Activated naive CD8-positive, alpha-beta T cell treated with anti-CD3 and anti-CD28 coated beads, Interleukin-2, amount 10 ng/mL, durations not matched to agents 7 days and 5 days (primary cell): ENCODE measurements around the gene TMPRSS2. TPM values are rescaled to one million over a fixed set of nuclear protein-coding genes. Genes with fewer than 3 reads are reported as not detected.

ENCODE experiments used
- ATAC-seq: fragments of 150-1000 bp; cut with Tn5 transposase; one replicate; pipeline ENCODE4 v1.10.0; 2021; ENCODE audit warnings: low read depth, moderate library complexity
- POLR2A ChIA-PET: fragments of 350-600 bp; sonication (Branson Sonifier 250); formaldehyde crosslinking; loops from one replicate; lab custom pipeline; 2021; ENCODE audit warnings: antibody characterized with exemption; lab: Charles Lee
- DNase-seq: peaks from one replicate; pipeline ENCODE4 v3.0.0; 2021
- H3K27ac Mint-ChIP-seq: one replicate; pipeline ENCODE4 v1.8.0; 2022; ENCODE audit warnings: mild to moderate bottlenecking, mixed read lengths
- H3K27me3 Mint-ChIP-seq: one replicate; pipeline ENCODE4 v1.8.0; 2022; ENCODE audit warnings: mild to moderate bottlenecking, moderate library complexity, mixed read lengths
- H3K36me3 Mint-ChIP-seq: one replicate; pipeline ENCODE4 v1.8.0; 2021; ENCODE audit warnings: mild to moderate bottlenecking, mixed read lengths
- H3K4me1 Mint-ChIP-seq: one replicate; pipeline ENCODE4 v1.8.0; 2021; ENCODE audit warnings: mixed read lengths
- H3K4me3 Mint-ChIP-seq: one replicate; pipeline ENCODE4 v1.8.0; 2022; ENCODE audit warnings: mild to moderate bottlenecking, moderate library complexity, mixed read lengths
- H3K9me3 Mint-ChIP-seq: one replicate; pipeline ENCODE4 v1.8.0; 2021; ENCODE audit warnings: mixed read lengths
- total RNA-seq, 2 experiments: library from RNA; stranded (reverse); gene quantifications; one replicate each; pipeline ENCODE4 v1.2.3, GENCODE V29; 2021

Gene TMPRSS2
- total RNA-seq, 2 experiments from 2014 or later, result not detected

DNA sequence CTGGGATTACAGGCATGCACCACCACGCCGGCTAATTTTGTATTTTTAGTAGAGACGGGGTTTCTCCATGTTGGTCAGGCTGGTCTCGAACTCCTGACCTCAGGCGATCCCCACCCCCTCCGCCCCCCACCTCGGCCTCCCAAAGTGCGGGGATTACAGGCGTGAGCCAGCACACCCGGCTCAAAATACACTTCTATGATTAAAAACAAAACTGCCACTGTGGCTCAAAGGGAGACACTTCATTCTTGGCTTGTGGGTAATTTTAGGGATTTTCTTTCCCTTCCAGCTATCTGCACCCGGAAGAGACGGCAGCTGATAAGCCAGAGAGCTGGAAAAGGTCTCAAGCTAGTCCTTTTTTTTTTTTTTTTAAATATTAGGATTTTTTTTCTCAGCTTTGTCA lies 24.5 kb downstream of the TMPRSS2 start:
- POLR2A ChIA-PET, result no interaction called here
- ATAC-seq (no peak), DNase-seq (no peak)
- H3K4me3 Mint-ChIP-seq, result no peak overlapping the region
- H3K36me3 Mint-ChIP-seq, result no peaks in the 10 kb centered on the region
- H3K27me3 Mint-ChIP-seq, result peaks cover 35% of the 10 kb centered on the region
- no peak overlapping the region for H3K27ac Mint-ChIP-seq
- no peaks in the 10 kb centered on the region for H3K9me3 Mint-ChIP-seq
- peaks cover 10% of the 10 kb centered on the region for H3K4me1 Mint-ChIP-seq

DNA sequence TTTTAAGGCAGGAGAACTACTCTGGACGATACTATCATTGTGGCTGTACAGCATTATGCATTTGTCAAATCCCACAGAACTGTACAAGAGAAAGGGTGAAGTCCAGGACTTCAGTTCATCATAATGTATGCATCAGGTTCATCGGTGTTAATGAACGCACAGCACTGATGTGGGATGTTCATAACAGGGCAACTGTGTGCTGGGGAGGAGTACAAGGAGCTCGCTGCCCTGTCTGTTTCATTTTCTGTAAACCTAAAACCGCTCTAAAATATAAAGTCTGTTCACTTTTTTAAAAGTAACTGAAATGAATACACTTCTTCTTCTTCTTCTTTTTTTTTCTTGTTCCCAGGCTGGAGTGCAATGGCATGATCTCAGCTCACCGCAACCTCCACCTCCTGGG lies 25.0 kb downstream of the TMPRSS2 start:
- peaks cover 35% of the 10 kb centered on the region for H3K27me3 Mint-ChIP-seq

DNA sequence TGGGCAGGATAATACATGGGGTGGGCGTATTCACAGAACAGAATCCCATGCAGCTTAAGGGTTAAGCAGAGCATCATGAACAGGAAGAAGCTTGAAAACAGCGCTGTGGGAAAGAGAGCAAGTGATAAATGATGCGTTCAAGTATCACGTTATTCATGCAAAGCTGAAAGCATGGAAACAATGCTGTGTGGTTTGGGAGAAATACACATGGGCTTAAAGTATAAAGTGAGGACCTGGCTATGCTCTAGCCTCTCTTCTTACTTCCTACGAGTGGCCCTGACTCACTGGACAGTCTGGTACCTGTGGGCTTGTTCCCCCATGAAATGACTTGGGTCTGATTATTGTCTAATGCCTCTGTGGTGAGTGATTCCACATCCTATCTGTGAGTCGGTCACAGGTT lies 25.7 kb downstream of the TMPRSS2 start:
- DNase-seq (no peak), ATAC-seq (no peak)
- H3K27ac Mint-ChIP-seq, result no peak overlapping the region
- H3K9me3 Mint-ChIP-seq, result no peaks in the 10 kb centered on the region
- no peaks in the 10 kb centered on the region for H3K36me3 Mint-ChIP-seq
- H3K4me3 Mint-ChIP-seq, result no peak overlapping the region
- H3K4me1 Mint-ChIP-seq, result peaks cover 20% of the 10 kb centered on the region
- peaks cover 41% of the 10 kb centered on the region for H3K27me3 Mint-ChIP-seq
- POLR2A ChIA-PET, result no interaction called here

More for the DNA sequence above, 25.0 kb downstream of the TMPRSS2 start:
- POLR2A ChIA-PET, result no interaction called here
- no peaks in the 10 kb centered on the region for H3K9me3 Mint-ChIP-seq
- H3K36me3 Mint-ChIP-seq, result no peaks in the 10 kb centered on the region
- H3K4me3 Mint-ChIP-seq, result no peak overlapping the region
- DNase-seq (no peak), ATAC-seq (no peak)
- no peak overlapping the region for H3K27ac Mint-ChIP-seq
- H3K4me1 Mint-ChIP-seq, result peaks cover 13% of the 10 kb centered on the region

DNA sequence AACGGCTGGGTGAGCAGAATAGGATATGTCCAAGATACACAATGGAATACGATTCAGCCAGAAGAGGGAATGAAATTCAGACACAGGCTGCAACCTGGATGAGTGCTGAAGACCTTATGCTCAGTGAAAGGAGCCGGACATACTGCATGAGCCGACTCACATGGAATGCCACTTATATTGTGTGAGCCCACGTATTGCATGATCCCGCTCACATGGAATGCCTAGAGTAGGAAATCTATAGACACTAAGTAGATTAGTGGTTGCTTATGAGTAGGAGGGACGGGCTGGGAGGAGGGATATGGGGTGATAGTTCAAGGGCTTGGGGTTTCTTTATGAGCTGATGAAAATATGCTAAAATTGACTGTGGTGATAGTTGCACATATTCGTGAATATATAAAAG lies 26.8 kb downstream of the TMPRSS2 start:
- H3K36me3 Mint-ChIP-seq, result no peaks in the 10 kb centered on the region
- H3K9me3 Mint-ChIP-seq, result no peaks in the 10 kb centered on the region
- POLR2A ChIA-PET, result no interaction called here
- H3K27me3 Mint-ChIP-seq, result peaks cover 45% of the 10 kb centered on the region
- no peak overlapping the region for H3K27ac Mint-ChIP-seq
- DNase-seq, result no peak
- H3K4me3 Mint-ChIP-seq, result no peak overlapping the region
- no peak for ATAC-seq
- H3K4me1 Mint-ChIP-seq, result peaks cover 23% of the 10 kb centered on the region

DNA sequence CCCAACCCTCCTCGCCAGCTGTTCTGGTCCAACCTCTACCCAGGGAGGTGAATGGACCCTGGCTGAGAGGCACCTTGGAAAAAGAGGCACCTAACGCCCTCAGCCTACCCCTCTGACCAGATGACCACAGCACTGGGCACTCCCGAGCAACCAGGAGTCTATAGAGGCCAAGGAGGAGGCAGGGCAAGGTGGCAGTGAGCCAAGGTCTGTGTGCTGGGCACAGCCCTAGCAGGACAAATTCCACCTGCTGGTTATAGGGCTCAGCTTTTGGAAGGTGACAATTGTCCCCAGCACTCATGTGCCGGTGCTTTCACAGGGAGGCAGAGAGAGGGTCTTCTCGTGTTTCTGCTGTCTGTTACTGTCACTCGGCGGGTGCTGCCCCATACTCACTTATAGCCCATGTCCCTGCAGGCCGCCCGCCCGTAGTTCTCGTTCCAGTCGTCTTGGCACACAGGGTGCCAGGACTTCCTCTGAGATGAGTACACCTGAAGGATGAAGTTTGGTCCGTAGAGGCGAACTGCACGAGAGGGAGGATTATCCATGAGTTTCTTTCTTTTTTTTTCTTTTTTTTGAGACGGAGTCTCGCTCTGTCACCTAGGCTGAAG lies 27.8 kb downstream of the TMPRSS2 start:
- POLR2A ChIA-PET, result no interaction called here
- Mint-ChIP-seq H3K27ac (no peak overlapping the region), H3K27me3 (peaks cover 45% of the 10 kb centered on the region), H3K9me3 (no peaks in the 10 kb centered on the region), H3K4me1 (peaks cover 23% of the 10 kb centered on the region), H3K36me3 (no peaks in the 10 kb centered on the region), H3K4me3 (no peak overlapping the region)
- ATAC-seq (no peak), DNase-seq (no peak)

DNA sequence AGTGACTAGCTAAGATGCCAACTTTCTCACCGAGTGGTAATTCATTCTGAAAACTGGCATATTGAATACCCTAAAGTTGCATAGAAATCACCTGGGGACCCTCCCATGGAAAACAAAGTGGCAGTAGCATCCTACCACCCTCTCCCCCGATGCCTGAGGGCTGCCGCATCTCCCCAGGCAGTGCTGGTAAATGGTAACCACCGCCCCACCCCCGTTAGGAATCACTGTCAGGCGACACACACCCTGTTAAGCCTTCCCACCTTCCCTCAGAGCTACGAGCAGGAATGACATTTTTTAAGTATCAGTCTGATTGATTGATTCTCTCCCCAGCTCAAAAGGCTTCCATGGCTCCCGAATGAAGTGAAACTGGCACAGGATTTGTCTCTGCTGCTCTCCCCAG lies 28.3 kb downstream of the TMPRSS2 start:
- Mint-ChIP-seq H3K9me3 (no peaks in the 10 kb centered on the region), H3K4me3 (no peak overlapping the region), H3K27me3 (peaks cover 45% of the 10 kb centered on the region), H3K4me1 (peaks cover 23% of the 10 kb centered on the region), H3K36me3 (no peaks in the 10 kb centered on the region), H3K27ac (no peak overlapping the region)
- no peak for DNase-seq
- ATAC-seq, result no peak
- POLR2A ChIA-PET, result no interaction called here

DNA sequence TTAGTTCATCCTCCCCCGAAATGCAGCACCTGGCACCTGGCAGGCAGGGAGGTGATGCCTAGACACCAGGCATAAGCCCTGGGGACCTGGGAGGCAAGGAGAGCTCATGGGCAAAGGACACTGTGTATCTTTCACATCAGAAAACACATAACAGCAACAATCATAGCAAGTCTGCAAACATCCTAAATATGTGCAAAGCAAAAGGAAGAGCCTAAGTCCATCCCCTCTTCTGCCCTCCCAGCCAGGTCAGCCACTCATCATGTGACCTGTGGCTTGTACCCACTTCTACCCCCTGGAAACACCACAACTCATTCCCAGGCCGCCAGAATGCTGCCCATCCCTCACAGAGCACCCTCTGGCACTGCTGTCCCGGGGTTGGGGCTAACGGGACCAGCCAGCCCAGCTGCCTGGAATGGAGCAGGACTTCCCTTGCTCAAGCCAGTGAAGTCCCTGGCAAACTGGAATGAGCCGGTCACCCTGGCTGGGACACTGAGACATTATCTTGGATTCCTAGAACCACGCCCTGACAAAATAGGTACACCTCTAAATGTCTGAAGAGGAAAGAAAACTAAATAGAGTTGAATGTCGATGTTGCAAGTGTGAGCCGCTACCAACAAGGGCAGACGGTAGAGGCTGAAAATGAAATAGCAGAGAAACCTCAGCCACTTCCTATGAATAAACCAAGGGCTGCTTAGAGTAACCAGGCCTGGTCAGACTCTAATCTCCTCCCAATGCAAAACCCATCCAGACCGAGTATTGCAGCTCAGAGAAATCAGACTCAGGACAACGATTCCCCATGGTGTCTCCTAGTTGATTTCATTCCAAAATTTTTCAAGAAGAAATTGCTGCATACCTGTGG lies 29.4 kb downstream of the TMPRSS2 start:
- DNase-seq, result no peak
- H3K36me3 Mint-ChIP-seq, result no peaks in the 10 kb centered on the region
- ATAC-seq, result peak; percentile 45
- H3K4me1 Mint-ChIP-seq, result peaks cover 23% of the 10 kb centered on the region
- peak overlapping the region; percentile 37 for H3K4me3 Mint-ChIP-seq
- peaks cover 43% of the 10 kb centered on the region for H3K27me3 Mint-ChIP-seq
- H3K27ac Mint-ChIP-seq, result peak overlapping the region; percentile 2
- POLR2A ChIA-PET, result no interaction called here
- H3K9me3 Mint-ChIP-seq, result no peaks in the 10 kb centered on the region

DNA sequence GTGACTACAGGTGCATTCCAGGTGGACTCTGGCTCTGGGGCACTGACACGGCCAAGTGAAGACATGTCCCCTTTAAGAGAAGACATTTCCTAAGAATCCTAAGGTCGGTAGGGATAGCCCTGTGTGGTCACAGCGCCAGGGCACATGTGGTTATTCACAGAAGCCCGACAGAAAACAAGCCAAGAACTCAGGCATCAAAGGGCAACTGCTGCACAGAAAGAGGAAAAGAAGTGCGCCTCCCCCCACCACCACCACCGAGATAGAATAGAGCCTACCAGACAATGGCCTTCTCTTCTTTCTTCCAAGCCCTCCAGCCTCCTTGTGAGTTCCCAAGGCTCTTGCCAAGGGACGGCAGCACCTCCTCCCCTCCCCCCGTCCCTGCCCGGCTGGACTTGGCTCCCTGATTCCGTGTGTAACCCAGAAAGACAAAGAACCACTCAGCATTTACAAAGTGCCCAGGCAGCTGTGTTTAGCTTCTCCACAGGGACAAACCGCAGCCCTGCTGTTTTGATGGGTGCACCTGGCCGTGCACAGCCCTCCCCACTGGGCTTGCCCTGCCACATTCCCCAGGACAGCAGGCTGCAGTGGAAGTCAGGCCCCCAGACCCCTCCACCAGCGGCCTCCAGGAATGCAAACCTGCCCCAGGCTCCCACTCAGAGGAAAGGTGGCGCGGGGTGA lies 30.2 kb downstream of the TMPRSS2 start:
- ATAC-seq (peak; percentile 52), DNase-seq (no peak)
- no peaks in the 10 kb centered on the region for H3K9me3 Mint-ChIP-seq
- H3K4me1 Mint-ChIP-seq, result peaks cover 23% of the 10 kb centered on the region
- POLR2A ChIA-PET, result no interaction called here
- H3K27ac Mint-ChIP-seq, result peak overlapping the region; percentile 36
- no peaks in the 10 kb centered on the region for H3K36me3 Mint-ChIP-seq
- H3K4me3 Mint-ChIP-seq, result peak overlapping the region; percentile 42
- H3K27me3 Mint-ChIP-seq, result peaks cover 41% of the 10 kb centered on the region

DNA sequence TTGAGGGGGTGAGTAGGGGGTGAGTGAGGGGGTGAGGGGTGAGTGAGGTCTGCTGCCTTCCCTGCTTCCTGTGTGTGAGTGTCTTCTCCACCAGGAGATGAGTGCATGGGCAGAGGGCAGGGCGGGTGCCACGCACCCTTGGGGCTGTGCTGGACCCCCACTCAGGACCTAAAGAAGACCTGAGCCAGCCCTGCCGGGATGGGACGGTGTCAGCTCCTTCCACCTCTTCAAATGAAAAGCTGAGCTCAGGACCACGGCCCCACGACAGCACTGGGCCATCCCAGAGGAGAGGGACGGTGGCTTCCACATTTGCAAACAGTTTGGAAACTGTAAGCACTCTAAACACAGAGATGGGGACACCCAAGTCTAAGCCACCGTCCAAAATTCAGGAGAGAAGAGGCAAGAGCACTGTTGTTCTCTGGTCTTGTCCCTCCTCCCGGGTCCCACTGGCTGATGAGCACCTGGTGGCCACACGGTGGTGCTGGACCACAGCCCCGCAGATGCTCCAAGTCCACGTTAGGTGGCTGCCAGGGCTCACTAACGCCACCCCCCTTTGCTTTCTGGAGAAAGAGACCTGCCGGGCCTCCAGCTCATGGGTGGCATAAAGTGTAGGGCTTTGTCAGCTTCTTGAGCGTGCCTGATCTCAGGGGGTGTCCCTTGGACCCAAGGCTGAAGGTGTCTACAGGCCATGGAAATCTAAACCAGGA lies 32.1 kb downstream of the TMPRSS2 start:
- Mint-ChIP-seq H3K4me3 (no peak overlapping the region), H3K36me3 (no peaks in the 10 kb centered on the region), H3K27ac (no peak overlapping the region), H3K9me3 (no peaks in the 10 kb centered on the region), H3K27me3 (peaks cover 37% of the 10 kb centered on the region), H3K4me1 (peaks cover 20% of the 10 kb centered on the region)
- DNase-seq (no peak), ATAC-seq (no peak)
- POLR2A ChIA-PET, result no interaction called here

DNA sequence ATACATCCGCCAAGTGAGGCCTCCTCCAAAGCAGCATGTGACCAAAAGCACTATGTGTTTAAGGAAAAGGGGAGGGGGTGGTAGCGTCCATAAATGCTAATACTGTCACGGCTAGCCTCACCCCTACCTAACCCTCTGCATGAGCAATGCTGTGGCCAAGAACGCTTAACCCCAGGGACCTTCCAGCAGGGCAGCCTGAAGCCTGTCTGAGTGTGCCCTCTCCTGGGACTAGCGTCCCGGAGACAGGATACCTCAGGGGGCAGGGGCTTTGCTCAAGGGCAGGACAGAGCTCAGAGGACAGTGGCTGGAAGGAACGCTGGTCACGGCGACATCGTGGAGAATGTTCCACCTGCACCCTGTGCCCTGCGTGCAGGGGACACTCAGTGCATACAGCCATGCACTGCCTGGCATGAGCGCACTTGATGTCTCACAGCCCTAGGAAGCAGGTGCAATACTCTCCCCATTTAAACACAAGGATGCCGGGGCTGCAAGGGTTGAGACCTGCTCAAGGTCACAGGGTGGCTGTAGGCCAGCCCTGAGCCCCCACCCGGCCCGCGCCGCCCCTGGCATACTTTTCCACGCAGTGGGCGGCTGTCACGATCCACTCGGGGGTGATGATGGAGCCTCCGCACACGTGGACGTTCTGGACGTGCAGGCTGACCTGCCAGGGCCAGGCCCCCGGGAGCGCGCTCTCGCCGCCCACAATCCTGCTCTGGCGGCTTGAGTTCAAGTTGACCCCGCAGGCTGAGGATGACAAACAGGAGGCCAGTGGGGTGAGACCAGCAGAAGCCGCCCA lies 35.0 kb downstream of the TMPRSS2 start:
- no peak overlapping the region for H3K27ac Mint-ChIP-seq
- DNase-seq, result no peak

DNA sequence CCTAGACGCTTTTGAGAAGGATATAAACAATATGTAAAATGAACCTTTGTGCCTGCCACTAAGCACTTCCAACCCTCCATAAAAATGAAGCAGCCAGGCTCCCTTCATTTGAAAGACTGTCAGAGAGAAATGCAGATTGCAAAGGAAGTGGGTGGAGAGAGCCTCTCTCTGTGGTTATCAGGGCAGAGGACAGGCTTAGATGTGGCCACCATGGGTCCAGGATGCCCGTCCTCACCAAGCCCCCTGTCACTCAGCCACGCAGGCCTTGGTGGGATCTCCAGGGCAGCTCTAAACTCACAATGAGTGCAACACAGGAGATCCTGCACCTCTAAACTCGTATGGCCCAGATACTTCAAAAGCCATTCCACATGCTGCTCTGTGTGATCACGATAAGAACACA lies 37.9 kb downstream of the TMPRSS2 start:
- ATAC-seq (peak; percentile 72), DNase-seq (no peak)
- Mint-ChIP-seq H3K4me1 (peaks cover 18% of the 10 kb centered on the region), H3K4me3 (peak overlapping the region; percentile 34), H3K27ac (peak overlapping the region; percentile 43), H3K36me3 (no peaks in the 10 kb centered on the region), H3K9me3 (no peaks in the 10 kb centered on the region), H3K27me3 (peaks cover 23% of the 10 kb centered on the region)
- POLR2A ChIA-PET, result interaction anchor here (0.5 to 1.4 kb wide), 2 partner anchors 44 to 187 kb away, joined by 3 to 5 read pairs; partner anchors contain the start of gene MX1

More for the DNA sequence above, 35.0 kb downstream of the TMPRSS2 start:
- no peaks in the 10 kb centered on the region for H3K9me3 Mint-ChIP-seq
- no peak overlapping the region for H3K4me3 Mint-ChIP-seq
- peaks cover 32% of the 10 kb centered on the region for H3K27me3 Mint-ChIP-seq
- no peaks in the 10 kb centered on the region for H3K36me3 Mint-ChIP-seq
- ATAC-seq, result no peak
- POLR2A ChIA-PET, result no interaction called here
- H3K4me1 Mint-ChIP-seq, result peaks cover 28% of the 10 kb centered on the region

DNA sequence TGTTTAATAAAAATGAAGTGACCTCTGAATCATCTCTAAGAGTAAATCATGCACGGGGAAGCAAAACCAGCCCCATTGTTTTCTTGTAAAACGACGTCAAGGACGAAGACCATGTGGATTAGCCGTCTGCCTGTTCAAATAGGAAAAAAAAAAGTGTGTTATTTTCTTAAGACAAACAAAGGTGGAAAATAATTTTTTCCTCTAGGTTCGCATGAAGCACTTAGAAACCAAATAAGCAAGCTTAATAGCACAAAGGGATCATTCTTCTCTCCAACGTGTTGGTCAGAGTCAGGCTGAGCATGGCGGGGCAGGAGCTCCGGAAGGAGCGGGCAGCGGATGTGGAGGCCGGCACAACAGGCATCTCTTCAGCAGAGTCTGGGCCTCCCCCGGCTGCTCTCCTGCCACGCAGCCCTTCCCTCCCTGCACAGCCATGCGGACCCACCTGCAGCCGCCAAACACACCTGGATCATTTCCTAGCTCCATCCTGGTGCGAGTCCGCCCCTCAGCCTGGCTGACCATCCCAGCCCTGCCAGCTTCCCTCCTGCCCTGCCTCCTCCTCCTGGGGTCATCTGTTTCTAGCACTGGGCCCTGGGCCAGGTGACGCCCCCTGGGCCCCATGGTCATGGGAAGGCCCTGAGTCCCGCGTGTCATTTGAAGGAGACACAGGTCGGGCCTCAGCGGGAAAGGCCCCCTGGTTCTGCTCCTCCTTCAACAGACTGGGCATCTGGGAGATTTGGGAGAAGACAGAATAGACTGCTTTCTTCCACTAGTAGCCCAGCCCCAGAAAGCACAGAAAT lies 41.7 kb downstream of the TMPRSS2 start:
- Mint-ChIP-seq H3K27me3 (peaks cover 15% of the 10 kb centered on the region), H3K27ac (no peak overlapping the region), H3K4me1 (peaks cover 22% of the 10 kb centered on the region), H3K9me3 (peaks cover 2% of the 10 kb centered on the region), H3K36me3 (peaks cover 20% of the 10 kb centered on the region), H3K4me3 (no peak overlapping the region)
- POLR2A ChIA-PET, result no interaction called here
- ATAC-seq (no peak), DNase-seq (no peak)
